Measurements from ENCODE around the gene ADAM12.

GRCh38 chr10:126302826-126303665, 85.2 kb downstream of the ADAM12 start:
- TF ChIP-seq EP300 (IDR thresholded peaks at IDR 0.05) (no peak), POLR2A (IDR thresholded peaks at IDR 0.05; ENCODE audit: low read depth) (no peak), CTCF (IDR thresholded peaks at IDR 0.05) (no peak), POLR2AphosphoS5 (IDR thresholded peaks at IDR 0.05) (no peak)
